GM19463 (cell line): Measurements from ENCODE around the gene BDH1.

Source experiments
- ATAC-seq: cut with Tn5 transposase; IDR thresholded peaks from one replicate; pipeline ENCODE4 v1.9.1; 2021; ENCODE audit warnings: mild to moderate bottlenecking, moderate library complexity; ENCODE audit not compliant: unreplicated experiment

BDH1 gene

DNA sequence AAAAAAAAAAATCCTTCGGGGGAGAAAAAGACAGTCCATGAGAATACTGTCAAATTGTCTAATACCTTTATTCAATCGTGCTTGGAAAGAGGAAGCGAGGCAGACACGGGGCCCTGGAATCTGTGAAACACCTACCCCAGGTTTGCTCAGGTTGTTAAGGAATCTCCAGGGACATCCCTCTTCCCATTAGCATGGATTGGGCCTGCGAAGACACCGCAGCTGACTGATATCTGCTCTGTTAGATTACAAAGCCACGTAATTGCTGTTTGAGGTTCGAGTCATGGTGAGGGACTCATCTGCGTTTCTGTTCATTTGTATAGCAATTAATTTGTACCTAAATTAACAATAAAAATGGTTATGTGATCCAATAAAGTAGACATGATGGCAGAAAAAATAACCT is 91.0 kb downstream of the BDH1 start:
- ATAC-seq: no peak

DNA sequence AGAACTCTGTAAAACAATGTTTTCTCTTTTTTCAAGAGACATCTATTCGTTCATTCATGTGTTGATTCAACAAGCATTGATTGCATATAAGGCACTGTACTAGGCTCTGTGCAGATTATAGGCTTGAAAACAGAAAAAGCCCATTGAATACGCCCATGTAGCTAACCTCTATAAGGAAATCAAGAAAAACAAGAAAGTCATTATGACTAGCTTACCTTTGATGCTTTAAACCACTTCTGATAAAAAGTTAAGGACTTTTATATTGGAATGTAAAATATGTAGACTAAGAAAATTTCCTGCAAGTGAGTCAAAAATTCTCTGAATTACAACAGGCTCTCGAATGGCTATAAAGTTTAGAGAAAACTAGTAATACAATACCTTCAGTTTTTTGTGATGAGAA is 92.5 kb downstream of the BDH1 start:
- ATAC-seq: no peak

DNA sequence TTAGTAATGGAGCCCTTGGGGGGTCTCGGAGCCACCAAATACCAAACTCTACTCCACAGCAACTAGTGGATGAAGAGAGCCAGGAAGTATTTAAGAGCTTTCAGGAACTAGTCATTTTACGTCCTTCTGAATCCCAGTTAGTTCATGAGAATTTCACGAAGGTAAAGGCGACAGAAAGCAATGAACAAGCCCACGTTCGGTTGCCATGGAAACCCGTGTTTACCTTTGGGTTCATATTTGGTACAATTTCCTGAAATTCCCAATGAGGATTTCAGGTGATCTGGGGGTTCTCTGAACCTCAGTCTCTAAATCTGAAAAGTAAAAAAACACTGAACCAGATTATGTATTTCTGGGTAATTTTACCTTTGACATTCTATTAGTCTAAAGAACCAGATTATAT is 93.0 kb downstream of the BDH1 start:
- ATAC-seq: no peak

DNA sequence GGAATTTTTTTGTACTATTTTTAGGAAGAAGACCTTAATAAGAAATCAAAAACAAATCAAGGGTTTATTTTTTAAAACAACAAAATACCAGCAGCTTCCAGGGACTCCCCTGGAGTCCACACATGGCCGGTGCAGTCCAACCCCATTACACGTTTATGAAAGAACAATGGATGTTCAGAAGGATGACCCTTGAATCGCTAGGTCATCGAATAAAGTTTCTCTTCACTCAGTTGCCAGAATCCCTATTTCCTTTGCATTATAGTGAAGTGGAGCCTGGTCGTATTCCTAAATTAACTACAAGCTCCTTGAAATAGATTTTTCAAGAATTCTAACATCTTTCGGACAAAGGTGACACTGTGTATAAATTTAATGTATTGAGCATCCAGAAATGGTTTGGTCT is 95.1 kb downstream of the BDH1 start:
- no peak for ATAC-seq

DNA sequence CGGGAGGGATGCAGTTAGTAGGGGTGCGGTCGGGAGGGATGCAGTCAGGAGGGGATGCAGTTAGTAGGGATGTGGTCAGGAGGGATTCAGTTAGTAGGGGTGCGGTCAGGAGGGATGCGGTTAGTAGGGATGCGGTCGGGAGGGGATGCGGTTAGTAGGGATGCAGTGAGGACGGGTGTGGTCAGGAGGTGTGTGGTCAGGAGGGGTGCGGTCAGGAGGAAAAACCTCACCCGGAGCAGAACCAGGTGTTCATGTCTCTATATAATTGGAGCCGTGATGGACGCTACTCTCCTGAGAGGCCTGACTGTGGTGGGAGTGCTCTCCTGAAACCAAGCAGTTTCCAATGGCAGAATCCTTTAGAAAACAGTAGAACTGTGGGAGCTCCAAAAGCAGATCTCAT is 95.8 kb downstream of the BDH1 start:
- ATAC-seq: no peak
